GM18517 (cell line): ENCODE measurements around the gene CRHR1.

Experiments
- ATAC-seq: cut with Tn5 transposase; IDR thresholded peaks from one replicate; pipeline ENCODE4 v1.9.1; 2021; ENCODE audit warnings: mild to moderate bottlenecking, moderate library complexity; ENCODE audit not compliant: unreplicated experiment

The CRHR1 gene

DNA sequence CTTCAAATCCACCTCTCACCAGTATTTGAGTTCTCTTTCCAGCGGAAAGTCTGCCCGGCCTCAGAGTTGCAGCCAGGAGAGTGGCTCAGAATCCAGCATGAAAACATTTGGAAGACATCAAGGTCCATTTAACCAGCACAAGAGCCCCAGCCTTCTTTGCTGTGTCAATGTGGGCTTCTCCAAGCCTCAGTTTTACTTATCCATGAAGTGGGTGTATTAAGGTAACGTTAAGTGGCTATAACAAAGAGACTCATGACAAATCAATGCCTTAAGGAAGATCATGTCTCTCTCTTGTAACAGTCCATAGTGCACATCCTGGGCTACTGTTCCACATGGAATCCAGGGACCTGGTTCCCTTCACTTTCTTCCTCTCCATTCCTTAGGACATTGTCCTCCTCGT, 59.6 kb downstream of the CRHR1 start:
- no peak for ATAC-seq

DNA sequence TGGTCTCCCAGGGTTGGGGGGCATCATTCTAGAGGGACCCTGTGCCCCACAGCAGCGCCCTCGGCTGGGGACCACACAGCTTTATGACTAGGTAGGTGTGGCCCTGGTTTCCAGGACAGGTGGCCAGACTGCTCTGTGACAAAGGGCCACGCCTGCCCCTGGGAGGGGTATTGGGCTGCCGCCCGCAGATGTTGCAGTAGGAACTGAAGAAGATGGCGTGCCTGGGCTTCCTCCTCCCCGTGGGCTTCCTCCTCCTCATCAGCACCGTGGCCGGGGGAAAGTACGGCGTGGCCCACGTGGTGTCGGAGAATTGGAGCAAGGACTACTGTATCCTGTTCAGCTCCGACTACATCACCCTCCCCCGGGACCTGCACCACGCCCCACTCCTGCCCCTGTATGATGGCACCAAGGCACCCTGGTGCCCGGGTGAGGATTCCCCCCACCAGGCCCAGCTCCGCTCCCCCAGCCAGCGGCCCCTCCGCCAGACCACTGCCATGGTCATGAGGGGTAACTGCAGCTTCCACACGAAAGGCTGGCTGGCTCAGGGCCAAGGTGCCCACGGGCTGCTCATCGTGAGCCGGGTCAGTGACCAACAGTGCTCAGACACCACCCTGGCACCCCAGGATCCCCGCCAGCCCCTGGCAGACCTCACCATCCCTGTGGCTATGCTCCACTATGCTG, 60.7 kb downstream of the CRHR1 start, which contains the start of gene SPPL2C:
Gene SPPL2C, plus strand, starts transcription at position 187 of the 681 bp plus-strand sequence. Its CDS starts 26 bp downstream, at position 213.
- ATAC-seq = no peak

- no peak for ATAC-seq
Measured at GRCh38 chr17:45845376-45846185, 61.5 kb downstream of the CRHR1 start.

DNA sequence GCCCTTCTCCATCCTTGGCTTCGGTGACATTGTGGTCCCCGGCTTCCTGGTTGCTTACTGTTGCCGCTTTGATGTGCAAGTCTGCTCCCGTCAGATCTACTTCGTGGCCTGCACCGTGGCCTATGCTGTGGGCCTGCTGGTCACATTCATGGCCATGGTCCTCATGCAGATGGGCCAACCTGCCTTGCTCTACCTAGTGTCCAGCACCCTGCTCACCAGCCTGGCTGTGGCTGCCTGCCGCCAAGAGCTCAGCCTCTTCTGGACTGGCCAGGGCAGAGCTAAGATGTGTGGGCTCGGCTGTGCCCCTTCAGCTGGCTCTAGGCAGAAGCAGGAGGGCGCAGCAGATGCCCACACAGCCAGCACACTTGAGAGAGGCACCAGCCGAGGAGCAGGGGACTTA, 62.1 kb downstream of the CRHR1 start:
- no peak for ATAC-seq

DNA sequence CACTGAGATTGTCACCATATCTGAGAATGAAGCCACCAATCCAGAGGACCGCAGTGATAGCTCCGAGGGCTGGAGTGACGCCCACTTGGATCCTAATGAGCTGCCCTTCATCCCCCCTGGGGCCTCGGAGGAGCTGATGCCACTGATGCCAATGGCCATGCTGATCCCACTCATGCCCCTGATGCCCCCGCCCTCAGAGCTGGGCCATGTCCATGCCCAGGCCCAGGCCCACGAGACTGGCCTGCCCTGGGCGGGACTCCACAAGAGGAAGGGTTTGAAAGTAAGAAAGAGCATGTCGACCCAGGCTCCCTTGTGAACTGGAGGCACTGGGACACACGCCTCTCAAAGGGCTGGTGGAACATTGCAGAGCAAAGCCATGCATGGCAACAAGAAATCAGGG, 62.5 kb downstream of the CRHR1 start:
- ATAC-seq = no peak

GRCh38 chr17:45847101-45847500, 63.0 kb downstream of the CRHR1 start:
- ATAC-seq = no peak

- no peak for ATAC-seq
Measured at GRCh38 chr17:45847747-45848146, 63.6 kb downstream of the CRHR1 start.

GRCh38 chr17:45848405-45848804, 64.3 kb downstream of the CRHR1 start:
- no peak for ATAC-seq

DNA sequence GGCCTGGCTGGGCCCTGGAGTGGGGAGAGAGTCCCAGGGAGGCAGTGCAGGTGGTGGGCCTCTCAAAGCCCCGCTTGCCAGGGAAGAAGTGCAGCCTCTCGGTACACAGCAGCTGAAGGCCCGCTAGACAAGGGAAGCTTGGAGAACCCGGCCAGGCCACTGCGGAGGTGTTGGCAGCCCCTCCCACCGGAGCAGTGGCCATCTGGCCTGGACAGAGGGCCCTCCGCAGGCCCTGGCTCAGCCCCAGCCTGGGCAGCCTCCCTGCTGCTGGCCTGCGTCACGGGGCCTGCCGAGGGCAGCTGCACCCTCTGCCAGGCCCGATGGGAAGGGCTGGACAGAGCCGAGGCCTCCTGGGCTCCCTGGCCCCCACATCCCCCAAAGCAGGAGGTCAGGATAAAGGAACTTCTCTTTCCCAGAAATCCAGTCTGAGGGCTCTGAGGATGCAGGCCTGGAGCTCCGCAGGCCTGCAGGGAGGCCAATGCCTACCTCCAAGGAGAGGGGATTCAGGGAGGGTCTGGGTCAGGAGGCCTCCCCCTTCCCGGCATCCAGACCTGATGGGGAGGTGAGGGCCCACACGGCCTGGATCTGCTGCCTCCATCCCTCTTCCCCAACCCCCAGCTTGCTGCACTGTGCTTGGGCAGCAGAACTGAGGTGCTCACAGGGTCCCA, 64.9 kb downstream of the CRHR1 start:
- ATAC-seq = no peak

GRCh38 chr17:45849536-45849990, 65.4 kb downstream of the CRHR1 start:
- no peak for ATAC-seq

GRCh38 chr17:45850011-45850410, 65.9 kb downstream of the CRHR1 start:
- no peak for ATAC-seq

DNA sequence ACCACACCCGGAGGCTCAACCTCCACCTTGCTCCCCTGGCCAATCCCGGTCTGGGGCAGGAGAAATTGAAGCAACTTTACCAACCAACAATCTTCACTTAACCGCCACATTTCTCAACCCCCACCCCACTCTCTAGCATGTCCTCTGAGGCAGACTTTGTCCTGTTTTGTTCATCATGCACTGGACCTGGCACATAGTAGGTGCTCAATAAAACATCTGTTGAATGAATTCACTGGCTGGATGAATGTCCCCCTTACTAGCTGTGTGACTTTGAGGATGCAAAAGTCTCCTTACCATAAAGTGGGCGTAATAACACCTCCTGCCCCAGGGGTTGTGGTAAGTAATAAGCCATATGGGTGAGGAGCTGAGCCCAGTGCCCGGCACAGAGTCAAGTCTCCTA, 66.3 kb downstream of the CRHR1 start:
- no peak for ATAC-seq

DNA sequence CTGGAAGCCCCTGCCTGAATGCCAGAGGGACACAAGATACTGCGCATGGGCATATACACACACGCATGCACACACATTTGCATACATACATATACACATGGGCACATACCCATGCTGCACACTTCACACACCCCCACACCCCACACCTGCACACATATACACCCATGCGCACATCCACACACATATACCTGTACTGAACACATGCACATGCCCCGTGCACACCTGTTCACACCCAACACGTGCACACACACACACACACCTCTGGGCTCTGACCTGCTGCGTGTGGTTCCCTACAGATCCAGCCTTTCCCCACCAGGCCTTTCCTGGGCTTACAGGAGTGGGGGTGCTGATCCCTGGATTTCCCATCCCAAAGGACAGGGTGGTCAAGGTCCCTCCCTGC, 66.9 kb downstream of the CRHR1 start:
- ATAC-seq = no peak

- ATAC-seq = no peak
Measured at GRCh38 chr17:45851464-45851863, 67.3 kb downstream of the CRHR1 start.

DNA sequence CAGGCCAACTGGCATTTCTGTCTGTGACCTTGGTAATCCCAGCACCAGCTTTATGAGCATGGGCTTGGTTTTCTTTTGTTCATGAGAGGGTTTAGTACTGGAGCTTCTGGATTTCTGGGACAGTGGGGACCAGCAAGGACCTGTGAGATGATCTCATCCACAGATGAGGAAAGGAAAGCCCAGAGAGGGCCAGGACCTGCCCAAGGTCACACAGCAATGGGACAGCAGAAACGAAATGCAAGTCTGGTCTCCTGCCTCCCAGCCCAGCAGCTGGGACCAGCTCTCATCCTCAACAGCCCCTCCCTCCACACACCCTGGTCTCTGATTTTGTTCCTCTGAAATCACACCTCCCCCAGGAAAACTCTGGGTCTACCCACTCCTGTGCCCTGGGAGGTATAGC, 67.8 kb downstream of the CRHR1 start:
- ATAC-seq = no peak

GRCh38 chr17:45852535-45853297, 68.6 kb downstream of the CRHR1 start:
- no peak for ATAC-seq

DNA sequence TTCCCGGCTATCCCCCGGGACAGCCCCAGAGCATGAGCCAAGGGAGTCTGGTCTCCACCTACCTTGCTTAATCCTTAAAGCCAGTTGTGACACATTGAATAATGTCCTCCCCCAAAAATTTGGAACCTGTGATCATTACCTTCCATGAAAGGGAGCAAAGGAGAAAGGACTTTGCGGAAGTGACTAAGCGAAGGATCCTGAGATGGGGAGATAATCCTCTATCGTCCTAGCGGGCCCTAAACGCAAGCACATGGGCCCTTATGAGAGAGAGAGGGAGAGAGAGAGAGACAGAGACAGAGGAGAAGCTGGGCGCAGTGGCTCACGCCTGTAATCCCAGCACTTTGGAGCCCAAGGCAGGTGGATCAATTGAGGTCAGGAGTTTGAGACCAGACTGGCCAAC, 70.1 kb downstream of the CRHR1 start:
- no peak for ATAC-seq

GRCh38 chr17:45855691-45856336, 71.7 kb downstream of the CRHR1 start:
- ATAC-seq = no peak

DNA sequence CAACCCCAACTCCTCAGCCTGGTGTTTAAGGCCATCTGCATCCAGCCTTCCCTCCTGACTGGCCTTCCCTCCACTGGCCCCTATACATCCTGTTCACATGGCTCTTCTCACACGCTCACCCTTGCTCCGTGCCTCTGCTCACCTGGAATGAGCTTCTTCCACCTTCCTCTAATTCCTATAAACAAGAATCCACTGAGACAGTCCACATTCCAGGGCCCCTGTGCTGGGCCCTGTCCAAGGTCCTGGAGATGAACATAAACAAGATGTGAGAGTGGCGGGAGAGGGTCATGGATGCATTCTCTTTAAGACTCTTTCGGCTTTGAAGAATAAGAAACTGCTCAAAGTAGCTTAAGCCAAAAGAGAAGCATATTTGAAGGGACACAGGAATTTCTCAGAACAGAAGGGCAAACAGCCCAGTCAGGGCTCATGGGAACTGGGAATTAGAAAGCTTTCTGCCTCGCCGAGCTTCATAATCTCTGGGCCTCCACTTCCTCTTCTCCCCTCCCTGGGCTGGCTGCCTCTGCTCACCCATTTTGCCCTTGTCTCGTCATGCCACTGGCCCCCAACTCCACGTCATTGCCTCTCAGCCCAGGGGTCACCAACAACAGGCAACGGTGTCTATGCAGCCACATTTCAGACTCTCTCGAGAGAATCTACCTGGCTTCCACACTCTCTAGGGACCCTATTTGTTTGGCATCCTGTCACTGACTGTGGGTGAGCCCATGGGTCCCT, 74.0 kb downstream of the CRHR1 start:
- no peak for ATAC-seq

DNA sequence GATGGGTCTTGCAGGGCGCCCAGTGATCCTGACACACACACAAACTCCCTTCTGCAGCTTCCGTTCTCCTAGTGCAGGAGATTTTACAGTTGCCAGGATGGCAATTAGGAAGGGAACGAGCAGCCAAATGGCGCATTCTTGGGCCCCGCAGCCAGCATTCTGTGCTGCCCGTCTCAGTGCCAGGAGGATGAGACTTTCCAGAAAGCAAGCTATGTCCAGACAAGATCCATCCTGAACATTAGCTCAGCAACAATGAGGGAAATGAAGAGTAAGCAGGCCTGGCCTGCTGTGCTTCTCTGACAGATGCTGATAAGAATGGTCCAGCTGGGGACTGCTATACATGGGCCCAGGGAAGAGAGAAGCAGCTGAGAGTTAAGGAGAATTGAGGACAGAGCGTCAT, 77.0 kb downstream of the CRHR1 start:
- ATAC-seq = no peak
